Measurements from ENCODE around the gene COL5A2.

DNA sequence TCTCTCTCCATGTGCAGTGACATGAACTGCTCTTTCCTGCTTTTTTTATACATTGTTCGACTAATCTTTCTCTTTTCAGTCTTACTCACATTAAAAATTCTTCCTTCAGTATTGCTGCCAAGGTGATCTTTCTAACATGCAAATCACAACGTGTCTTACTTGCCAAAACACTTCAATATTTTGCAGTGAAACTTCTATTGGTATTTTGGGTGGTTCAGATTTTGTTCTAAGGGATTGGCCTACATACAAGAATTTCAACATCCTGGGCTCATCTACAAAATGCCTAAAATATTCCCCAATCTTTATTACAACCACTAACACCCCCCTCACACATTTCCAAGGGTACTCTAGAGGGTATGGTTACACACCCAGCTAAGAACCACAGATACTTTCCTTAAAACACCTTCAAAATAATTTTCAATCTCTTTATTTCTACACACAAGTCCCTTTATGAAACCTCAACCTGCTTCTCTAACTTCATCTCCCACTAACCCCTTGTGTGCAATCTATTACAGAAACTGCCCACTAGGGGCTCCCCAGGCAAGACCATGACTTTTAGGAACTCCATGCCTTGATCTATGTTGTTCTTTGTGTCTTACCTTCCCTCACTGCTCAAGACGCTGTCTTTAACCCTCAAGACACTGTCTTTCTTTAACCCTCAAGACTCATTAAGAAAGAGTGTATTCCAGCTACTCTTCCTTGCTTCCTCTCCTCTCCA lies 154.5 kb downstream of the COL5A2 start:
- TF ChIP-seq, protein P1, sequence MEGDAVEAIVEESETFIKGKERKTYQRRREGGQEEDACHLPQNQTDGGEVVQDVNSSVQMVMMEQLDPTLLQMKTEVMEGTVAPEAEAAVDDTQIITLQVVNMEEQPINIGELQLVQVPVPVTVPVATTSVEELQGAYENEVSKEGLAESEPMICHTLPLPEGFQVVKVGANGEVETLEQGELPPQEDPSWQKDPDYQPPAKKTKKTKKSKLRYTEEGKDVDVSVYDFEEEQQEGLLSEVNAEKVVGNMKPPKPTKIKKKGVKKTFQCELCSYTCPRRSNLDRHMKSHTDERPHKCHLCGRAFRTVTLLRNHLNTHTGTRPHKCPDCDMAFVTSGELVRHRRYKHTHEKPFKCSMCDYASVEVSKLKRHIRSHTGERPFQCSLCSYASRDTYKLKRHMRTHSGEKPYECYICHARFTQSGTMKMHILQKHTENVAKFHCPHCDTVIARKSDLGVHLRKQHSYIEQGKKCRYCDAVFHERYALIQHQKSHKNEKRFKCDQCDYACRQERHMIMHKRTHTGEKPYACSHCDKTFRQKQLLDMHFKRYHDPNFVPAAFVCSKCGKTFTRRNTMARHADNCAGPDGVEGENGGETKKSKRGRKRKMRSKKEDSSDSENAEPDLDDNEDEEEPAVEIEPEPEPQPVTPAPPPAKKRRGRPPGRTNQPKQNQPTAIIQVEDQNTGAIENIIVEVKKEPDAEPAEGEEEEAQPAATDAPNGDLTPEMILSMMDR (IDR thresholded peaks at IDR 0.05; ENCODE audit: poor library complexity, severe bottlenecking) = no peak
- no peak for TF ChIP-seq EP300 (conservative IDR thresholded peaks at IDR 0.05; ENCODE audit: poor library complexity, severe bottlenecking)
